IPS-NIHi7 (cell line): ENCODE results near the gene FGF6.
A peak's percentile ranks its signal among the peaks of the same experiment; 100 is the strongest.

Source experiments
- DNase-seq: peaks from one replicate; pipeline ENCODE4 v3.0.0; 2012; ENCODE audit warnings: mixed read lengths; ENCODE audit errors: extremely low spot score

FGF6 gene

GRCh38 chr12:4447151-4447550, 1.5 kb upstream of the FGF6 start:
- no peak for DNase-seq

- DNase-seq = no peak
Observed at GRCh38 chr12:4446335-4446734, 720 bp upstream of the FGF6 start.

GRCh38 chr12:4444031-4444430, 1.6 kb downstream of the FGF6 start:
- no peak for DNase-seq

GRCh38 chr12:4443616-4444015, 2.0 kb downstream of the FGF6 start:
- no peak for DNase-seq

- peak; percentile 81 for DNase-seq
Observed at GRCh38 chr12:4441355-4442335, 4.0 kb downstream of the FGF6 start.

- peak; percentile 42 for DNase-seq
Observed at GRCh38 chr12:4440187-4440941, 5.3 kb downstream of the FGF6 start.

GRCh38 chr12:4439736-4440135, 5.9 kb downstream of the FGF6 start:
- no peak for DNase-seq

GRCh38 chr12:4438834-4439596, 6.6 kb downstream of the FGF6 start:
- no peak for DNase-seq

GRCh38 chr12:4435537-4435936, 10.1 kb downstream of the FGF6 start:
- no peak for DNase-seq

- DNase-seq = no peak
Observed at GRCh38 chr12:4434706-4435425, 10.7 kb downstream of the FGF6 start.

- DNase-seq = no peak
Observed at GRCh38 chr12:4434301-4434700, 11.3 kb downstream of the FGF6 start.

- no peak for DNase-seq
Observed at GRCh38 chr12:4433745-4434058, 11.9 kb downstream of the FGF6 start.

GRCh38 chr12:4432878-4433744, 12.5 kb downstream of the FGF6 start:
- DNase-seq = no peak

- DNase-seq = no peak
Observed at GRCh38 chr12:4431866-4432265, 13.7 kb downstream of the FGF6 start.

GRCh38 chr12:4431436-4431835, 14.2 kb downstream of the FGF6 start:
- no peak for DNase-seq

- no peak for DNase-seq
Observed at GRCh38 chr12:4424422-4424821, 21.2 kb downstream of the FGF6 start.

- DNase-seq = no peak
Observed at GRCh38 chr12:4423528-4424195, 22.0 kb downstream of the FGF6 start.

- no peak for DNase-seq
Observed at GRCh38 chr12:4422985-4423384, 22.6 kb downstream of the FGF6 start.

GRCh38 chr12:4421590-4422031, 24.0 kb downstream of the FGF6 start:
- peak; percentile 86 for DNase-seq

GRCh38 chr12:4420138-4420670, 25.4 kb downstream of the FGF6 start:
- no peak for DNase-seq
